ENCODE data around the gene C1RL.

C1RL gene

GRCh38 chr12:7047306-7047705 lies 61.7 kb downstream of the C1RL start:
- Histone ChIP-seq H4K20me1 (peaks cover 0 to 5% (median 0%) of the 10 kb centered on the region in 11 experiments; a peak in 1 of 22 replicates), H3K27me3 (no peaks in the 10 kb centered on the region), H3K4me3 (peak overlapping the region in 7 of 10 experiments; percentile 4 to 42 (median 28); a peak in 8 of 20 replicates), H3K4me1 (peaks cover 27 to 40% (median 32%) of the 10 kb centered on the region in 10 experiments), H3K27ac (peak overlapping the region in 7 of 11 experiments; percentile 26 to 58 (median 39); a peak in 11 of 22 replicates), H3K36me3 (no peaks in the 10 kb centered on the region), H3K9me3 (replicated peaks in 1 of 11) (peaks cover 0 to 13% (median 6%) of the 10 kb centered on the region in 11 experiments; a peak in 9 of 22 replicates), H3K4me2 (peak overlapping the region; percentile 71 to 95 (median 83)), H3K9ac (peak overlapping the region in 10 of 11 experiments; percentile 0 to 50 (median 27); a peak in 11 of 22 replicates)
- TF ChIP-seq Cebpa-rat (IDR thresholded peaks at IDR 0.05): no peak

GRCh38 chr12:7046383-7047105 lies 62.5 kb downstream of the C1RL start:
- H4K20me1 ChIP-seq: peaks cover 0 to 5% (median 0%) of the 10 kb centered on the region in 11 experiments; a peak in 1 of 22 replicates
- H3K36me3 ChIP-seq: no peaks in the 10 kb centered on the region
- no peaks in the 10 kb centered on the region for H3K27me3 ChIP-seq
- H3K4me1 ChIP-seq: peaks cover 27 to 40% (median 32%) of the 10 kb centered on the region in 10 experiments
- no peak overlapping the region for H3K9ac ChIP-seq
- peak overlapping the region in 1 of 10 experiments; percentile 42; a peak in 1 of 20 replicates for H3K4me3 ChIP-seq
- H3K4me2 ChIP-seq: peak overlapping the region; percentile 71 to 95 (median 83)
- peaks cover 0 to 13% (median 6%) of the 10 kb centered on the region in 11 experiments; a peak in 9 of 22 replicates for H3K9me3 ChIP-seq (replicated peaks in 1 of 11)
- peak overlapping the region in 1 of 11 experiments; percentile 58; a peak in 1 of 22 replicates for H3K27ac ChIP-seq
- no peak for TF ChIP-seq Cebpa-rat (IDR thresholded peaks at IDR 0.05)

- peaks cover 0 to 7% (median 5%) of the 10 kb centered on the region in 11 experiments; a peak in 8 of 22 replicates for H3K9me3 ChIP-seq (replicated peaks in 1 of 11)
- H3K4me3 ChIP-seq: no peak overlapping the region
- H3K4me2 ChIP-seq: peak overlapping the region in 9 of 11 experiments; percentile 71 to 95 (median 83); a peak in 17 of 22 replicates
- TF ChIP-seq Cebpa-rat (IDR thresholded peaks at IDR 0.05): no peak
- peaks cover 27 to 40% (median 32%) of the 10 kb centered on the region in 10 experiments for H3K4me1 ChIP-seq
- H3K36me3 ChIP-seq: no peaks in the 10 kb centered on the region
- H4K20me1 ChIP-seq: peaks cover 0 to 5% (median 0%) of the 10 kb centered on the region in 11 experiments; a peak in 1 of 22 replicates
- no peak overlapping the region for H3K9ac ChIP-seq
- H3K27ac ChIP-seq: no peak overlapping the region
- no peaks in the 10 kb centered on the region for H3K27me3 ChIP-seq
These were observed 63.1 kb downstream of the C1RL start for GRCh38 chr12:7045913-7046312.
